Upper lobe of right lung (tissue), 1 donor: ENCODE results near the gene TRABD2B. TPM values are rescaled to one million over a fixed set of nuclear protein-coding genes. Genes with fewer than 3 reads are reported as not detected.

ENCODE experiments used
- ATAC-seq: fragments of 200-7000 bp; cut with Tn5 transposase; one replicate; pipeline ENCODE4 v1.9.1; 2020; ENCODE audit warnings: mild to moderate bottlenecking, moderate library complexity
- DNase-seq: peaks from one replicate; pipeline ENCODE4 v3.0.0-alpha.2; 2020
- H3K27ac ChIP-seq: fragments of 200-600 bp; one replicate; pipeline ENCODE4 v1.8.0; 2022
- H3K27me3 ChIP-seq: fragments of 200-600 bp; one replicate; pipeline ENCODE4 v1.8.0; 2022; ENCODE audit warnings: mild to moderate bottlenecking
- H3K36me3 ChIP-seq: fragments of 200-600 bp; one replicate; pipeline ENCODE4 v1.8.0; 2022
- H3K4me1 ChIP-seq: fragments of 200-600 bp; one replicate; pipeline ENCODE4 v1.8.0; 2022
- H3K4me3 ChIP-seq: fragments of 200-600 bp; one replicate; pipeline ENCODE4 v1.8.0; 2022; ENCODE audit warnings: mild to moderate bottlenecking
- H3K9me3 ChIP-seq: fragments of 200-600 bp; one replicate; pipeline ENCODE4 v1.8.0; 2022
- intact Hi-C: fragments of 100-400 bp; cut with DNase I; formaldehyde crosslinking; loops from one replicate; pipeline ENCODE4 v1.11.0; 2022
- total RNA-seq: library from RNA; stranded (reverse); fragmentation: NEBNext Ultra II Directional; extraction: Animal tissue kit (Norgen Biotek cat#: 25700); gene quantifications from one replicate; pipeline ENCODE4 v1.2.1, GENCODE V29; 2021
- TF ChIP-seq, protein P1 (sequence below): fragments of 200-600 bp; IDR thresholded peaks from one replicate; pipeline ENCODE4 v1.8.0; 2022; ENCODE audit warnings: antibody characterized with exemption
- donor health status: DM: no; HTN: yes; CAD: no; lungs with severe emphysema.

Gene TRABD2B
- total RNA-seq, 1 donor from 2014 or later = 1.2 TPM

DNA sequence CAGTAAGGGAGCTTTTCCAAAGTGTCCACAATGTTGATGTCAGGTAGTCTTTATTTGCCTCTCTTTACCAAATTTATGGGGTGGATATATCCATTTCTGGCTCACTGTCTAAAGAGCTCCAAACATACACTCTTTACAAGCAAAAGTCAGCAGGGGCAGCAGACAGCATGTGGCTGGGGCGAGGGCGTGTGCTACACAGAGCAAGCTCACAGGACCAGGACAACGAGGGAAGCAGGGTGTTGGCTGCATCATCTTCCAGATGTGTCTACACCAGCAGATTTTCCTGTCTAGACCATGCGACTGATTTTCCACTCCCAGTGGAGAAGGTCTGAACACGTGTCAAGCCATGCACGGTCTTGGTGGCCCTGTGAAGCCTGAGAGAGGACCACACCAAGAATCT, 123.8 kb downstream of the TRABD2B start:
- Histone ChIP-seq H3K9me3 (no peaks in the 10 kb centered on the region), H3K4me3 (no peak overlapping the region), H3K27ac (no peak overlapping the region), H3K27me3 (no peaks in the 10 kb centered on the region), H3K4me1 (peaks cover 6% of the 10 kb centered on the region), H3K36me3 (no peaks in the 10 kb centered on the region)
- intact Hi-C loops = no loop called here
- TF ChIP-seq, protein P1, sequence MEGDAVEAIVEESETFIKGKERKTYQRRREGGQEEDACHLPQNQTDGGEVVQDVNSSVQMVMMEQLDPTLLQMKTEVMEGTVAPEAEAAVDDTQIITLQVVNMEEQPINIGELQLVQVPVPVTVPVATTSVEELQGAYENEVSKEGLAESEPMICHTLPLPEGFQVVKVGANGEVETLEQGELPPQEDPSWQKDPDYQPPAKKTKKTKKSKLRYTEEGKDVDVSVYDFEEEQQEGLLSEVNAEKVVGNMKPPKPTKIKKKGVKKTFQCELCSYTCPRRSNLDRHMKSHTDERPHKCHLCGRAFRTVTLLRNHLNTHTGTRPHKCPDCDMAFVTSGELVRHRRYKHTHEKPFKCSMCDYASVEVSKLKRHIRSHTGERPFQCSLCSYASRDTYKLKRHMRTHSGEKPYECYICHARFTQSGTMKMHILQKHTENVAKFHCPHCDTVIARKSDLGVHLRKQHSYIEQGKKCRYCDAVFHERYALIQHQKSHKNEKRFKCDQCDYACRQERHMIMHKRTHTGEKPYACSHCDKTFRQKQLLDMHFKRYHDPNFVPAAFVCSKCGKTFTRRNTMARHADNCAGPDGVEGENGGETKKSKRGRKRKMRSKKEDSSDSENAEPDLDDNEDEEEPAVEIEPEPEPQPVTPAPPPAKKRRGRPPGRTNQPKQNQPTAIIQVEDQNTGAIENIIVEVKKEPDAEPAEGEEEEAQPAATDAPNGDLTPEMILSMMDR = no peak
- ATAC-seq (no peak), DNase-seq (no peak)

DNA sequence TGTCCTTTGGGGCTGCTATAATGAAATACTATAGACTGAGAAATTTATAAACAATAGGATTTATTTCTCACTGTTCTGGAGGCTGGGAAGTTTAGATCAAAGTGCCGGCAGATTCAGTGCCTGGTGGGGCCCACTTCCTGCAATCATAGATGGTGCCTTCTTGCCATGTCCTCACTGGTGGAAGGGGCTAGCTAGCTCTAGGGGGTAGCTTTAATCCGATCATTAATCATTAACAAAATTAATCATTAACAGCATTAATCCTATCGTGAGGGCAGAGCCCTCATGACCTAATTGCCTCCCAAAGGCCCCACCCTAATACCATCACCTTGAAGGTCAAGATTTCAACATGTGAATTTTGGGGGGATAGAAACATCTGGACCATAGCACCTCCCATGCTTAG, 124.3 kb downstream of the TRABD2B start:
- Histone ChIP-seq H3K27ac (no peak overlapping the region), H3K4me3 (no peak overlapping the region), H3K36me3 (no peaks in the 10 kb centered on the region), H3K4me1 (peaks cover 6% of the 10 kb centered on the region), H3K27me3 (no peaks in the 10 kb centered on the region), H3K9me3 (no peaks in the 10 kb centered on the region)
- intact Hi-C loops = no loop called here
- no peak for ATAC-seq
- TF ChIP-seq, protein P1 = no peak
- DNase-seq = no peak

DNA sequence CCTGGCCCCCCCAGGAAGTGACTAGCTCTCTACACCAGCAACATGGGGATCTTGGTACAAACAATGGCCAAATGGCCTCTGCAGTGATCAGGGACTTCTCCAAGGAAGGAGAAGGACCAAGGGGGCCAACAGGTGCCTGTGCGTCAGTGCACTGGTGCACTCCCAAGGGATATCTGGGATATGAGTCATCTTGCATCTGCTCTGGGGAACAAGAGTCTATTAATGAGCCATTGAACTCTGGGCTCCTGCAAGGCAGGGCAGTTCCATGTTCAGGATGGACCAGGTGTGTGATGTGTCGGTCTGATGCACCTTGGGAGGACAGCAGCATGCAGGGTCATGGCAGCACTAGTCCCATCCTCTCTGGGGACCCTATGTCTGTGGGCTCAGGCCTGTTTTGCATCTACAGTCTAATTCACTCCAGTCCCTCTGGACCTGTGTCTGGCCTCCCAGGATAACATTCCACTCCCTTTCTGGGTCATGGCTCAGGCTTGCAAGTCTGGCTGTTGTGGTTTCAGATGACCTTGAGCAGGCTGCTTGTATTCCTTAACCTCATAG, 125.3 kb downstream of the TRABD2B start:
- ATAC-seq = no peak
- TF ChIP-seq, protein P1 = no peak
- no peaks in the 10 kb centered on the region for H3K9me3 ChIP-seq
- intact Hi-C loops = no loop called here
- no peaks in the 10 kb centered on the region for H3K27me3 ChIP-seq
- H3K4me1 ChIP-seq = peaks cover 6% of the 10 kb centered on the region
- no peak overlapping the region for H3K27ac ChIP-seq
- H3K36me3 ChIP-seq = no peaks in the 10 kb centered on the region
- H3K4me3 ChIP-seq = no peak overlapping the region
- DNase-seq = no peak

DNA sequence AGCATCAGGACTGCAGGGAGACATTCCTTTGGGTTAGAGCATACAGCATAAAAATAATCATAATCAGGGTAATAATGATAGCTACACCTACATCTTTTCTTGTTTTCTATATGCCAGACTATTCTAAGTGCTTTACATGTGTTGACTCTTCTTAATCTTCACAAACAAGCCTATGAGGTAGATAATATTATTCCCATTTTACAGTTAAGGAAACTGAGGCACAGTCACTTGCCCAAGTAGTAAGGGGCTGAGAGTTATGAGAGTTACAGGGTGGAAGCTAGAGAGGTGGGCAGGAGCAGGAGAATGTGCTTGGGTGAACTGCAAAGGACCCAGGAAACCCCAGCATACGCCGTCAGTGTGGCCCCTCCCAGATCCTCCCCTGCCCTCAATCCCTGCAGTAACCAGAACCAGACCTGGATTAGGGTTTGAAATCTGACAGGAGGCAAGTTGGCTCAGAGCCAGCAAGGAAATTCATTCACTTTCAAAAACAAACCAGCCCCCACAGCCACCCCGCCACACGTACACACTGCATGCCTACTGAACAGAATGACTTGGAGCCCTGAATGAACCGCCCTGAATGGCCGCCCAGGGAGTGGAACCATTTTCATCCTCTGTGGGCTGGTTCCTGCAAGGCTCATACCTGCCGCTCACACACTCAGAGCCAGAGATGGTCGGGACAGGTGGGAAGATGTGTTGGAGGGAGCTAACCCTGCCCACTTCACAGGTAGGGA, 126.1 kb downstream of the TRABD2B start:
- DNase-seq (no peak), ATAC-seq (no peak)
- no peak overlapping the region for H3K27ac ChIP-seq
- peaks cover 4% of the 10 kb centered on the region for H3K4me1 ChIP-seq
- intact Hi-C loops = no loop called here
- no peak overlapping the region for H3K4me3 ChIP-seq
- H3K36me3 ChIP-seq = no peaks in the 10 kb centered on the region
- no peaks in the 10 kb centered on the region for H3K9me3 ChIP-seq
- TF ChIP-seq, protein P1 = no peak
- H3K27me3 ChIP-seq = no peaks in the 10 kb centered on the region

DNA sequence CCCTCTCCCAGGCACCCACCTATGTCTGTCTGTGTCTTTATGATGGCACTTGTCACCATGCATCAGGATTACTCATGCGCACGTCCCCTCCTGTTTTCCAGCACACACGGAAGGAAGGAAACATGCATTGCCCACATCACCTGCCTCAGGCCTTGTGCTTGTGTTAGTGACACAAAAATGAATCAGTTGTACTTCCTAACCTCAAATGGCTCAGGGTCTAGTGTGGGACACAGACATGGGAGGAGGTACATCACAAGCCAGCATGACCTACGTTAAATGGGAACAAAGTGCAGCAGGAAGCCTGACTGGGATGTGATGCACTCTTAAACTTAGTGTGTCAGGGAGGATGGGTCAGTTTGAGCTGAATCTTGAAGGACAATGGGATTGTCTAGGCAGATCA, 126.7 kb downstream of the TRABD2B start:
- no peak for ATAC-seq
- no peaks in the 10 kb centered on the region for H3K27me3 ChIP-seq

More for the DNA sequence above, 126.7 kb downstream of the TRABD2B start:
- Histone ChIP-seq H3K36me3 (no peaks in the 10 kb centered on the region), H3K4me1 (no peaks in the 10 kb centered on the region), H3K4me3 (no peak overlapping the region), H3K27ac (no peak overlapping the region), H3K9me3 (no peaks in the 10 kb centered on the region)
- no peak for DNase-seq
- TF ChIP-seq, protein P1 = no peak
- intact Hi-C loops = no loop called here
